22Rv1 (cell line): ENCODE results near the gene PARD3B.

ENCODE experiments used
- H3K27ac ChIP-seq: fragments of 450-650 bp; 2 replicates; pipeline ENCODE4 v1.5.1; 2017
- CTCF ChIP-seq: fragments of 450-650 bp; IDR thresholded peaks from 2 replicates; pipeline ENCODE4 v1.5.1; 2017; ENCODE audit warnings: mild to moderate bottlenecking
- ZFX ChIP-seq: fragments of 450-650 bp; IDR thresholded peaks from 2 replicates; pipeline ENCODE4 v1.6.1; 2017; ENCODE audit warnings: antibody characterized with exemption, borderline replicate concordance

The PARD3B gene

GRCh38 chr2:205166745-205167144 is 621.5 kb downstream of the PARD3B start:
- TF ChIP-seq ZFX (no peak), CTCF (no peak)
- H3K27ac ChIP-seq: no peak overlapping the region

- no peak for TF ChIP-seq CTCF
- TF ChIP-seq ZFX: no peak
- H3K27ac ChIP-seq: no peak overlapping the region
Observed at GRCh38 chr2:205169012-205169411, 623.7 kb downstream of the PARD3B start.

GRCh38 chr2:205169464-205169863 is 624.2 kb downstream of the PARD3B start:
- TF ChIP-seq CTCF (no peak), ZFX (no peak)
- H3K27ac ChIP-seq: no peak overlapping the region

- TF ChIP-seq CTCF (no peak), ZFX (no peak)
- H3K27ac ChIP-seq: no peak overlapping the region
Observed at GRCh38 chr2:205170399-205170798, 625.1 kb downstream of the PARD3B start.

GRCh38 chr2:205171261-205171940 is 626.1 kb downstream of the PARD3B start:
- TF ChIP-seq ZFX (no peak), CTCF (no peak)
- no peak overlapping the region for H3K27ac ChIP-seq

- TF ChIP-seq CTCF (no peak), ZFX (no peak)
- no peak overlapping the region for H3K27ac ChIP-seq
Observed at GRCh38 chr2:205175831-205176230, 630.6 kb downstream of the PARD3B start.

GRCh38 chr2:205176546-205176945 is 631.3 kb downstream of the PARD3B start:
- no peak overlapping the region for H3K27ac ChIP-seq
- TF ChIP-seq CTCF (no peak), ZFX (no peak)
